Lower leg skin (tissue), 3 donors: ENCODE data around the gene AVP.

Source experiments
- CTCF ChIP-seq, 3 donors: fragments of 450-650 bp; IDR thresholded peaks; one replicate each; pipeline ENCODE4 v1.5.1; 2016; ENCODE audit warnings: antibody characterized with exemption in 3 of 3, mild to moderate bottlenecking in 3 of 3, moderate library complexity in 2 of 3
- POLR2A ChIP-seq, 2 donors: fragments of 450-650 bp; IDR thresholded peaks; one replicate each; pipeline ENCODE4 v1.6.1; 2016 to 2017; ENCODE audit warnings: antibody characterized with exemption in 2 of 2, mild to moderate bottlenecking in 1 of 2, moderate library complexity in 1 of 2

- TF ChIP-seq CTCF (IDR thresholded peaks at IDR 0.05) (no peak), POLR2A (IDR thresholded peaks at IDR 0.05) (no peak)
Observed at GRCh38 chr20:3045816-3046676, 38.5 kb downstream of the AVP start, which contains the start of gene MRPS26.
